ENCODE results near the gene TXNDC11. TPM values are rescaled to one million over a fixed set of nuclear protein-coding genes. Genes with fewer than 3 reads are reported as not detected.

Gene TXNDC11
- total RNA-seq, 3 donors from 2014 or later = 38.6 to 53.7 (median 47.9) TPM

GRCh38 chr16:11697319-11697718 lies 45.3 kb downstream of the TXNDC11 start:
- Histone ChIP-seq H3K4me3 (no peak overlapping the region), H3K36me3 (peaks cover 10% of the 10 kb centered on the region), H3K9me3 (no peaks in the 10 kb centered on the region), H3K27ac (no peak overlapping the region), H3K27me3 (no peaks in the 10 kb centered on the region), H3K4me1 (no peaks in the 10 kb centered on the region)
- intact Hi-C loops (cut with DNase I; ENCODE audit: low total_unique reads) = no loop called here
- DNase-seq (ENCODE audit: low spot score in 2 of 2) = no peak
- TF ChIP-seq CTCF (IDR thresholded peaks at IDR 0.05) (no peak), POLR2AphosphoS5 (IDR thresholded peaks at IDR 0.05) (no peak), POLR2A (IDR thresholded peaks at IDR 0.05) (no peak)

GRCh38 chr16:11696266-11697012 lies 46.2 kb downstream of the TXNDC11 start:
- Histone ChIP-seq H3K27me3 (no peaks in the 10 kb centered on the region), H3K27ac (no peak overlapping the region)
- TF ChIP-seq POLR2AphosphoS5 (IDR thresholded peaks at IDR 0.05) (no peak), POLR2A (IDR thresholded peaks at IDR 0.05) (no peak), CTCF (IDR thresholded peaks at IDR 0.05) (no peak)

GRCh38 chr16:11692651-11693050 lies 50.0 kb downstream of the TXNDC11 start:
- DNase-seq (ENCODE audit: low spot score in 2 of 2) = no peak
- intact Hi-C loops (cut with DNase I; ENCODE audit: low total_unique reads) = no loop called here
- TF ChIP-seq POLR2A (IDR thresholded peaks at IDR 0.05) (no peak), POLR2AphosphoS5 (IDR thresholded peaks at IDR 0.05) (no peak), CTCF (IDR thresholded peaks at IDR 0.05) (no peak)
- no peaks in the 10 kb centered on the region for H3K4me1 ChIP-seq
- H3K27ac ChIP-seq = no peak overlapping the region
- H3K27me3 ChIP-seq = no peaks in the 10 kb centered on the region
- no peak overlapping the region for H3K4me3 ChIP-seq
- H3K36me3 ChIP-seq = peaks cover 6% of the 10 kb centered on the region
- no peaks in the 10 kb centered on the region for H3K9me3 ChIP-seq

More at GRCh38 chr16:11696266-11697012, 46.2 kb downstream of the TXNDC11 start:
- no peaks in the 10 kb centered on the region for H3K4me1 ChIP-seq
- no peaks in the 10 kb centered on the region for H3K9me3 ChIP-seq
- H3K36me3 ChIP-seq = peaks cover 10% of the 10 kb centered on the region
- no peak for DNase-seq (ENCODE audit: low spot score in 2 of 2)
- no peak overlapping the region for H3K4me3 ChIP-seq
- intact Hi-C loops (cut with DNase I; ENCODE audit: low total_unique reads) = no loop called here

GRCh38 chr16:11692171-11692570 lies 50.5 kb downstream of the TXNDC11 start:
- Histone ChIP-seq H3K4me3 (no peak overlapping the region), H3K4me1 (no peaks in the 10 kb centered on the region), H3K27me3 (no peaks in the 10 kb centered on the region), H3K36me3 (peaks cover 2% of the 10 kb centered on the region), H3K9me3 (no peaks in the 10 kb centered on the region), H3K27ac (no peak overlapping the region)
- DNase-seq (ENCODE audit: low spot score in 2 of 2) = no peak
- no peak for TF ChIP-seq POLR2A (IDR thresholded peaks at IDR 0.05)
- no peak for TF ChIP-seq POLR2AphosphoS5 (IDR thresholded peaks at IDR 0.05)
- no peak for TF ChIP-seq CTCF (IDR thresholded peaks at IDR 0.05)
- intact Hi-C loops (cut with DNase I; ENCODE audit: low total_unique reads) = no loop called here

- Histone ChIP-seq H3K4me3 (no peak overlapping the region), H3K27me3 (no peaks in the 10 kb centered on the region), H3K4me1 (no peaks in the 10 kb centered on the region), H3K9me3 (no peaks in the 10 kb centered on the region), H3K27ac (no peak overlapping the region), H3K36me3 (no peaks in the 10 kb centered on the region)
- no peak for TF ChIP-seq CTCF (IDR thresholded peaks at IDR 0.05)
- no peak for TF ChIP-seq POLR2A (IDR thresholded peaks at IDR 0.05)
- no peak for TF ChIP-seq POLR2AphosphoS5 (IDR thresholded peaks at IDR 0.05)
- intact Hi-C loops (cut with DNase I; ENCODE audit: low total_unique reads) = no loop called here
- DNase-seq (ENCODE audit: low spot score in 2 of 2) = no peak
These were observed 50.9 kb downstream of the TXNDC11 start for GRCh38 chr16:11691771-11692170.

All from breast epithelium (tissue), 4 donors.